ENCODE results near the gene GHRH. TPM values are rescaled to one million over a fixed set of nuclear protein-coding genes. Genes with fewer than 3 reads are reported as not detected.

Gene GHRH
- total RNA-seq, 1 experiment from 2014 or later = not detected

DNA sequence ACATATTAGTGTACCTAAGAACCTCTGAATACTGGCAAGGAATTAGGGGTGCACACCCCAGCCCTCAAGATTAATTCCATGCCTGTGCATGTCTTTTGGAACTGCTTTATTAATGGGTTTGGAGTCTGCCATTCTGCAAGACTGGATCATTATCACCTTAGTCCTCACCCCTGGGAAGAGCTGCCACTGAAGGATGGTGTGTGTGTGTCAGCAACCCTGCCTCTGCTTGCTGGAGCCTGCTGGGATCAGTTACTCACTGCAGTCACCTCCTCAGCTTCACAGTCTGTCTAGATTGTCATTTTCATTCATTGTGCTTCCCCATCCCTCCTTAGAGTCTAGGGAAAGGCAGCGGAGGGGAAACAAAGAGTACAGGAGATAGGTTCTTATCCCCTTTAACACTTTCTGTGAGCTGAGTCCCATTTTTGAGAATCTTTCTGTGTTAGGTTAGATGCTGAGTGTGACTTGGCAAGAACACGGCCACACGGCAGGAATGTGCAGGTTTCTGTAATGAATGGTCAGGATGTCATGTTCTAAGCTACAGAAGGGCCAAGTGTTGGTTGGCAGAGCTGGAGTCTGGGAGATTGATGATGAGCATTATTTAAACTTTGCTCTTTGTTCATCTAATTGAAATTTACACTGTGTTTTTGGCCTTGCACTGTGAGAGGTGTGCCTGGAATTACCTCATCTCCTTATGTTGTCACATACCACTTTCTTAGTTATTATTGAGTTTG, 21.1 kb downstream of the GHRH start:
- Mint-ChIP-seq H3K27ac (peak overlapping the region in 2 of 3 experiments; percentile 11 to 55; a peak in 2 of 7 replicates), H3K36me3 (ENCODE audit: insufficient read depth in 1 of 3, low read depth in 3 of 3) (peaks cover 47 to 84% (median 76%) of the 10 kb centered on the region in 3 experiments), H3K9me3 (no peaks in the 10 kb centered on the region), H3K27me3 (ENCODE audit: low read depth) (no peaks in the 10 kb centered on the region), H3K4me1 (peaks cover 15 to 20% of the 10 kb centered on the region in 2 experiments), H3K4me3 (no peak overlapping the region)
- no peak overlapping the region for H3T11ph ChIP-seq (ENCODE audit: low read length)
- H3K23ac ChIP-seq (ENCODE audit: insufficient read length, low read depth, low read length) = no peak overlapping the region
- no peak overlapping the region for H4K5ac ChIP-seq (ENCODE audit: insufficient read length, low read depth, low read length)
- H2BK12ac ChIP-seq (ENCODE audit: insufficient read length, low read depth, low read length) = no peak overlapping the region
- H2BK120ac ChIP-seq (ENCODE audit: low read depth, low read length, poor library complexity, severe bottlenecking) = no peak overlapping the region
- no peak overlapping the region for H2BK5ac ChIP-seq (ENCODE audit: insufficient read length, low read length)
- no peaks in the 10 kb centered on the region for H3K79me2 ChIP-seq (ENCODE audit: insufficient read depth, low read length)
- no peaks in the 10 kb centered on the region for H3K27me3 ChIP-seq (ENCODE audit: insufficient read depth, low read length)
- H4K91ac ChIP-seq (ENCODE audit: insufficient read length, low read depth, low read length) = no peak overlapping the region
- H2BK20ac ChIP-seq (ENCODE audit: low read depth, low read length, poor library complexity, severe bottlenecking) = no peak overlapping the region
- H3K27ac ChIP-seq (ENCODE audit: insufficient read length, low read depth, low read length) = no peak overlapping the region
- TF ChIP-seq, protein P1, sequence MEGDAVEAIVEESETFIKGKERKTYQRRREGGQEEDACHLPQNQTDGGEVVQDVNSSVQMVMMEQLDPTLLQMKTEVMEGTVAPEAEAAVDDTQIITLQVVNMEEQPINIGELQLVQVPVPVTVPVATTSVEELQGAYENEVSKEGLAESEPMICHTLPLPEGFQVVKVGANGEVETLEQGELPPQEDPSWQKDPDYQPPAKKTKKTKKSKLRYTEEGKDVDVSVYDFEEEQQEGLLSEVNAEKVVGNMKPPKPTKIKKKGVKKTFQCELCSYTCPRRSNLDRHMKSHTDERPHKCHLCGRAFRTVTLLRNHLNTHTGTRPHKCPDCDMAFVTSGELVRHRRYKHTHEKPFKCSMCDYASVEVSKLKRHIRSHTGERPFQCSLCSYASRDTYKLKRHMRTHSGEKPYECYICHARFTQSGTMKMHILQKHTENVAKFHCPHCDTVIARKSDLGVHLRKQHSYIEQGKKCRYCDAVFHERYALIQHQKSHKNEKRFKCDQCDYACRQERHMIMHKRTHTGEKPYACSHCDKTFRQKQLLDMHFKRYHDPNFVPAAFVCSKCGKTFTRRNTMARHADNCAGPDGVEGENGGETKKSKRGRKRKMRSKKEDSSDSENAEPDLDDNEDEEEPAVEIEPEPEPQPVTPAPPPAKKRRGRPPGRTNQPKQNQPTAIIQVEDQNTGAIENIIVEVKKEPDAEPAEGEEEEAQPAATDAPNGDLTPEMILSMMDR (conservative IDR thresholded peaks at IDR 0.05) = no peak
- no peak overlapping the region for H3K4ac ChIP-seq (ENCODE audit: low read depth, low read length)
- no CpG with 5 or more reads among the region's 3 CpGs for WGBS (ENCODE audit: extremely low coverage, insufficient read length, low lambda C conversion rate)
- H3K79me1 ChIP-seq (ENCODE audit: insufficient read depth, low read depth, low read length, poor library complexity, severe bottlenecking) = no peaks in the 10 kb centered on the region
- H3K23me2 ChIP-seq (ENCODE audit: insufficient read length, low read depth, low read length, poor library complexity, severe bottlenecking) = no peaks in the 10 kb centered on the region
- H3K4me1 ChIP-seq (ENCODE audit: insufficient read depth, low read length) = no peaks in the 10 kb centered on the region
- H4K8ac ChIP-seq (replicated peaks; ENCODE audit: insufficient read length, low read depth, low read length) = no peak overlapping the region
- H2AK5ac ChIP-seq (ENCODE audit: insufficient read length, low read length) = no peak overlapping the region
- no peak overlapping the region for H2BK15ac ChIP-seq (ENCODE audit: low read depth, low read length)
- H3K18ac ChIP-seq (ENCODE audit: insufficient read length, low read depth, low read length) = no peak overlapping the region
- H3K56ac ChIP-seq (ENCODE audit: insufficient read length, low read depth, low read length) = no peak overlapping the region
- no peak overlapping the region for H3K9ac ChIP-seq (ENCODE audit: extremely low read depth, insufficient read length, low read length)
- no peaks in the 10 kb centered on the region for H3K9me3 ChIP-seq (ENCODE audit: control insufficient read depth, low read depth, low read length)
- H3K14ac ChIP-seq (ENCODE audit: insufficient read depth, low read length) = no peak overlapping the region
- no peak overlapping the region for H3K4me2 ChIP-seq (ENCODE audit: insufficient read depth, insufficient read length, low read length)
- no peaks in the 10 kb centered on the region for H4K20me1 ChIP-seq (ENCODE audit: control insufficient read depth, insufficient read depth, insufficient read length)
- no peak overlapping the region for H2AFZ ChIP-seq (ENCODE audit: low read length)
- no peak for DNase-seq
